H1 (cell line): ENCODE measurements around the gene AK2. TPM values are rescaled to one million over a fixed set of nuclear protein-coding genes. Genes with fewer than 3 reads are reported as not detected.

Experiments used
- CTCF ChIA-PET: fragments of 300-600 bp; sonication (Branson Sonifier 250); formaldehyde crosslinking; loops from one replicate; lab custom pipeline; 2021; ENCODE audit not compliant: partially characterized antibody; lab: Charles Lee
- POLR2A ChIA-PET: fragments of 300-600 bp; sonication (Branson Sonifier 250); formaldehyde crosslinking; loops from one replicate; lab custom pipeline; 2021; ENCODE audit warnings: inconsistent platforms; ENCODE audit not compliant: partially characterized antibody; lab: Charles Lee
- DNase-seq, 2 experiments: peaks; one replicate each; pipeline versions ENCODE4 v3.0.0 to v3.0.0-alpha.2; 2010 to 2022; ENCODE audit warnings: low spot score in 2 of 2, low read depth in 1 of 2, mixed read lengths in 1 of 2
- FAIRE-seq: peaks from 2 replicates; lab custom pipeline; 2011; peaks lifted over from hg19 to GRCh38; lab: Jason Lieb, UNC
- H2AFZ ChIP-seq: 2 replicates; pipeline ENCODE4 v1.8.1; 2012; ENCODE audit warnings: low read length, inconsistent platforms
- H2AK5ac ChIP-seq: 2 replicates; pipeline ENCODE4 v1.6.1; 2013; ENCODE audit warnings: low read depth, low read length
- H2BK120ac ChIP-seq: replicated peaks from 2 replicates; pipeline ENCODE3; 2013; ENCODE audit warnings: low read depth, low read length, inconsistent platforms
- H2BK12ac ChIP-seq: 2 replicates; pipeline ENCODE4 v1.6.1; 2013; ENCODE audit warnings: low read depth, low read length
- H2BK15ac ChIP-seq: 2 replicates; pipeline ENCODE4 v1.6.1; 2013; ENCODE audit warnings: low read length
- H2BK20ac ChIP-seq: 2 replicates; pipeline ENCODE4 v1.6.1; 2013; ENCODE audit warnings: low read length
- H2BK5ac ChIP-seq: 2 replicates; pipeline ENCODE4 v1.6.1; 2013; ENCODE audit warnings: low read depth, low read length
- H3K14ac ChIP-seq: 2 replicates; pipeline ENCODE4 v1.6.1; 2013; ENCODE audit warnings: inconsistent platforms; ENCODE audit not compliant: insufficient read length
- H3K18ac ChIP-seq: 2 replicates; pipeline ENCODE4 v1.6.1; 2013; ENCODE audit warnings: low read length; ENCODE audit errors: extremely low read depth
- H3K23ac ChIP-seq: 2 replicates; pipeline ENCODE4 v1.6.1; 2013; ENCODE audit warnings: inconsistent platforms; ENCODE audit not compliant: insufficient read length
- H3K23me2 ChIP-seq: 2 replicates; pipeline ENCODE4 v1.6.1; 2013; ENCODE audit warnings: low read depth, low read length
- H3K27ac ChIP-seq: 2 replicates; pipeline ENCODE4 v1.6.1; 2011; ENCODE audit warnings: low read depth, low read length, inconsistent platforms
- H3K27me3 ChIP-seq, 4 experiments: replicated peaks in 1 of 4; 1 replicate in 1 of 4; 2 replicates in 3 of 4; pipeline versions ENCODE4 v1.6.1 to v1.8.1; 2011 to 2013; ENCODE audit warnings: low read length in 3 of 4, mild to moderate bottlenecking in 3 of 4, inconsistent platforms in 2 of 4, mixed read lengths in 2 of 4, moderate library complexity in 1 of 4; ENCODE audit not compliant: control insufficient read depth in 3 of 4, insufficient read depth in 3 of 4; ENCODE audit errors: extremely low read depth in 1 of 4
- H3K36me3 ChIP-seq, 4 experiments: 2 replicates each; pipeline versions ENCODE4 v1.6.1 to v1.8.1; 2011 to 2013; ENCODE audit warnings: mild to moderate bottlenecking in 4 of 4, low read length in 3 of 4, moderate library complexity in 2 of 4, control low read depth in 1 of 4, inconsistent platforms in 1 of 4; ENCODE audit not compliant: insufficient read depth in 4 of 4, control insufficient read depth in 2 of 4
- H3K4ac ChIP-seq: replicated peaks from 2 replicates; pipeline ENCODE3; 2013; ENCODE audit warnings: low read length, low read depth, mixed read lengths, inconsistent platforms; ENCODE audit not compliant: insufficient read length
- H3K4me1 ChIP-seq, 4 experiments: replicated peaks in 1 of 4; 1 replicate in 1 of 4; 2 replicates in 3 of 4; pipeline versions ENCODE4 v1.6.1 to v1.8.1; 2011 to 2013; ENCODE audit warnings: low read length in 3 of 4, inconsistent platforms in 2 of 4, mixed read lengths in 1 of 4; ENCODE audit not compliant: insufficient read depth in 4 of 4, control insufficient read depth in 3 of 4
- H3K4me2 ChIP-seq, 2 experiments: 2 replicates each; pipeline versions ENCODE4 v1.6.1 to v1.8.1; 2011 to 2013; ENCODE audit warnings: low read depth in 2 of 2, low read length in 2 of 2, control low read depth in 1 of 2, inconsistent platforms in 1 of 2, mild to moderate bottlenecking in 1 of 2; ENCODE audit not compliant: insufficient read depth in 1 of 2
- H3K4me3 ChIP-seq, 4 experiments: fragments of 200-600, 300-600 bp in 1 of 4; sonication (generic), shearing (Covaris generic), sonication (Bioruptor Twin) in 1 of 4; 2 replicates each; pipeline versions ENCODE4 v1.5.1 to v1.8.1; 2011 to 2016; ENCODE audit warnings: low read length in 4 of 4, low read depth in 3 of 4, control low read depth in 2 of 4, inconsistent platforms in 2 of 4, mild to moderate bottlenecking in 2 of 4, mixed read lengths in 1 of 4, moderate library complexity in 1 of 4; ENCODE audit not compliant: insufficient read depth in 2 of 4; ENCODE audit errors: extremely low read depth in 1 of 4
- H3K56ac ChIP-seq: replicated peaks from 2 replicates; pipeline ENCODE3; 2013; ENCODE audit warnings: low read depth, mild to moderate bottlenecking, mixed read lengths, low read length, inconsistent platforms; ENCODE audit not compliant: insufficient read length
- H3K79me1 ChIP-seq: 2 replicates; pipeline ENCODE4 v1.6.1; 2013; ENCODE audit warnings: low read depth, low read length, control low read depth
- H3K79me2 ChIP-seq, 2 experiments: 2 replicates each; pipeline versions ENCODE4 v1.6.1 to v1.8.1; 2012 to 2013; ENCODE audit warnings: low read length in 2 of 2, mild to moderate bottlenecking in 2 of 2, inconsistent platforms in 1 of 2; ENCODE audit not compliant: insufficient read depth in 2 of 2, control insufficient read depth in 1 of 2
- H3K9ac ChIP-seq, 4 experiments: replicated peaks in 1 of 4; 1 replicate in 1 of 4; 2 replicates in 3 of 4; pipeline versions ENCODE4 v1.6.1 to v1.8.1; 2011 to 2013; ENCODE audit warnings: low read depth in 3 of 4, low read length in 3 of 4, control low read depth in 2 of 4, mild to moderate bottlenecking in 2 of 4, moderate library complexity in 2 of 4, inconsistent platforms in 1 of 4; ENCODE audit errors: extremely low read depth in 1 of 4
- H3K9me3 ChIP-seq, 2 experiments: 2 replicates each; pipeline versions ENCODE4 v1.6.1 to v1.8.1; 2012 to 2013; ENCODE audit warnings: mild to moderate bottlenecking in 2 of 2, moderate library complexity in 2 of 2, control low read depth in 1 of 2, inconsistent platforms in 1 of 2, low read depth in 1 of 2, low read length in 1 of 2, mixed read lengths in 1 of 2; ENCODE audit not compliant: insufficient read depth in 2 of 2
- H4K20me1 ChIP-seq, 2 experiments: replicated peaks in 1 of 2; 2 replicates each; pipeline versions ENCODE3 to v1.8.1; 2011 to 2013; ENCODE audit warnings: inconsistent platforms in 2 of 2, low read length in 2 of 2, mild to moderate bottlenecking in 1 of 2; ENCODE audit not compliant: insufficient read depth in 2 of 2, control insufficient read depth in 1 of 2
- H4K5ac ChIP-seq: 2 replicates; pipeline ENCODE4 v1.6.1; 2013; ENCODE audit warnings: low read length, low read depth, mixed read lengths, inconsistent platforms; ENCODE audit not compliant: insufficient read length
- H4K8ac ChIP-seq: 2 replicates; pipeline ENCODE4 v1.8.0; 2013; ENCODE audit warnings: mild to moderate bottlenecking, moderate library complexity, low read length, inconsistent platforms; ENCODE audit not compliant: insufficient read depth; ENCODE audit errors: extremely low read depth
- H4K91ac ChIP-seq: replicated peaks from 2 replicates; pipeline ENCODE3; 2013; ENCODE audit warnings: low read length, mixed read lengths, inconsistent platforms; ENCODE audit not compliant: insufficient read length
- TBP ChIP-seq: IDR thresholded peaks from 2 replicates; pipeline ENCODE4 v1.6.1; 2011; ENCODE audit warnings: low read depth, low read length, improper control_type of control experiment
- USF2 ChIP-seq: IDR thresholded peaks from 2 replicates; pipeline ENCODE4 v1.6.1; 2011; ENCODE audit warnings: low read length, improper control_type of control experiment
- WGBS, 2 experiments: shearing (Covaris generic) in 1 of 2; methylation state at CpG; one replicate each; pipeline versions ENCODE4 v1.1.6 to v1.1.7; 2013 to 2015; ENCODE audit warnings: low lambda C conversion rate in 2 of 2, mixed read lengths in 2 of 2, inconsistent platforms in 1 of 2, low coverage in 1 of 2, missing lambda C conversion rate in 1 of 2; ENCODE audit not compliant: insufficient replicate concordance in 2 of 2, insufficient coverage in 1 of 2, insufficient read length in 1 of 2; ENCODE audit errors: extremely low coverage in 1 of 2, missing lambda C conversion rate in 1 of 2; 5-methylcytosine and 5-hydroxymethylcytosine counted together
- polyA plus RNA-seq, 7 experiments: library from polyadenylated mRNA; depleted of rRNA in 3 of 7; stranded (reverse) in 5 of 7; unstranded in 2 of 7; fragments of >200 nt in 5 of 7; fragments of 200-250 nt in 2 of 7; gene quantifications; 1 replicate in 5 of 7; 2 replicates in 1 of 7; 4 replicates in 1 of 7; pipeline versions ENCODE4 v1.2.1 to v1.2.3, GENCODE V29; 2011 to 2013; ENCODE audit warnings: missing spikeins in 2 of 7, mixed read lengths in 2 of 7
- total RNA-seq: library from RNA; stranded (reverse); fragmentation: NEBNext Ultra II Directional; extraction: Animal tissue kit (Norgen Biotek cat#: 25700); gene quantifications from 2 replicates; pipeline ENCODE4 v1.2.1, GENCODE V29; 2021

The AK2 gene
- total and polyA plus RNA-seq, 2 of the 8 experiments (the other 6 are each of a cell fraction or from before 2014, with no cell fraction given), result 92.3 to 137 TPM

- H3K56ac ChIP-seq, result no peak overlapping the region
- ChIA-PET POLR2A (interaction anchor here (0.7 kb wide), 1 partner anchor 24 kb away, joined by 5 read pairs; no protein-coding TSS in a partner anchor), CTCF (interaction anchor here (3.2 to 5.1 kb wide), 2 partner anchors 10 to 111 kb away, joined by 10 to 28 read pairs; no protein-coding TSS in a partner anchor)
- H3K27ac ChIP-seq, result no peak overlapping the region
- no peak overlapping the region for H2BK20ac ChIP-seq
- TF ChIP-seq USF2, result peak; percentile 59
- no peak for TF ChIP-seq TBP
- 61% methylated on average over 2 of the region's 2 CpGs; no CpG with 5 or more reads in 1 of the 2 experiments for WGBS, 2 experiments
- H3K36me3 ChIP-seq, result no peaks in the 10 kb centered on the region
- H3K79me1 ChIP-seq, result no peaks in the 10 kb centered on the region
- no peaks in the 10 kb centered on the region for H3K23me2 ChIP-seq
- H3K4ac ChIP-seq, result no peak overlapping the region
- no peak overlapping the region for H3K23ac ChIP-seq
- no peak overlapping the region for H2AK5ac ChIP-seq
- no peak overlapping the region for H4K91ac ChIP-seq
- no peaks in the 10 kb centered on the region for H4K20me1 ChIP-seq
- H2BK12ac ChIP-seq, result no peak overlapping the region
- H3K9me3 ChIP-seq, result 0 out of 4 replicates have a peak, but pooled peaks cover 0 to under 1% of the 10 kb centered on the region in 2 experiments
- H3K9ac ChIP-seq, result no peak overlapping the region
- DNase-seq, result no peak
- no peaks in the 10 kb centered on the region for H3K79me2 ChIP-seq
- H2BK120ac ChIP-seq, result no peak overlapping the region
- H4K5ac ChIP-seq, result no peak overlapping the region
- no peak overlapping the region for H3K14ac ChIP-seq
- H2BK5ac ChIP-seq, result no peak overlapping the region
- H4K8ac ChIP-seq, result 0 out of 2 replicates have a peak overlapping the region, but pooled peaks have one; percentile 17
- H3K4me1 ChIP-seq, result peaks cover 0 to 3% (median 1%) of the 10 kb centered on the region in 4 experiments; a peak in 2 of 7 replicates
- no peak overlapping the region for H2BK15ac ChIP-seq
- H3K4me3 ChIP-seq, result no peak overlapping the region
- H2AFZ ChIP-seq, result peak overlapping the region; percentile 72
- no peaks in the 10 kb centered on the region for H3K27me3 ChIP-seq
- no peak for FAIRE-seq
- no peak overlapping the region for H3K4me2 ChIP-seq
- no peak overlapping the region for H3K18ac ChIP-seq
Observed at GRCh38 chr1:33045246-33045645, 8.6 kb upstream of the AK2 start.
